ENCODE data around the gene KCNN4. TPM values are rescaled to one million over a fixed set of nuclear protein-coding genes. Genes with fewer than 3 reads are reported as not detected.

KCNN4 gene
- total and polyA plus RNA-seq, 2 experiments from 2014 or later, result 0.86 to 3.2 TPM

DNA sequence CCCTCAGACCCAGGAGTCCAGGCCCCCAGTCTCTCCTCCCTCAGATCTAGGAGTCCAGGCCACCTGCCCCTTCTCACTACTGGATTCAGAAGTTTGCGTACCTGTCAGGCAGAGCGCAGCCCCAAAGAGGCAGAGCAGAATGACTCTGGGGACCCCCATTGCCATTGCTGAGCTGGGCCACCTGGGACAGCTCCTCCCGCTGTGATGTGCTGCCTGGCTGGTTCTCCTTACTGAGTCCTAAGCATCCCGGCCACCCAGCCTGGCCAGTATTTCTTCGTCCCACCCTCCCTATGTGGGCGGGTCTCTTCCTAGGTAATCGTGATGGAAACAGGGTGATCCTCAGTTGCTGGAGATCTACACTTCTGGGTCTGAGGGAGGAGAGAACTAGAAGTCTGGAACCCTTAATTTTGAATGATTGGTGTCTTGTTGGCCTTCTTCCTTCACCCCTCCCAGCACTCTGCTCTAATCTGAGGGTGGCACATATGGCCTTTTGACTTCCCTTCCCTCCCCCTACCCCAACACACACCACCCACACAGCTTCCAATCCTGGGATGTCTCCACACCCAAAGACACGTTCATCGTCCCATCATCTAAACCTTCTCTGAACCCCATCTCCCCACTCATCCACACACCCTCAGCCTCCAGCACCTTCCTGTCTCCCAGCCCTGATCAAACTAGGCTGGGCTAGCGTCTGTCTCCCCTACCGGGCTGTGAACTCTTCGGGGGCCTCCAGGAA lies 21.6 kb upstream of the KCNN4 start, which contains the start of gene LYPD5:
Gene LYPD5, minus strand, starts transcription at position 232 of the 736 bp plus-strand sequence. Its CDS starts 67 bp downstream, at position 165.
- H3K27me3 Mint-ChIP-seq (ENCODE audit: insufficient read depth, low read depth, poor library complexity), result peaks cover 35% of the 10 kb centered on the region
- no peaks in the 10 kb centered on the region for H3K9me3 Mint-ChIP-seq
- DNase-seq (ENCODE audit: low spot score) (no peak), ATAC-seq (no peak)
- Histone ChIP-seq H2AFZ (no peak within 1 kb of the TSS), H3K4me3 (no peak within 1 kb of the TSS), H3K36me3 (ENCODE audit: insufficient read depth) (no peaks in the 10 kb centered on the region), H3K27ac (ENCODE audit: low read depth) (no peak within 1 kb of the TSS), H3K9me2 (ENCODE audit: insufficient read depth) (0 out of 2 replicates have a peak, but pooled peaks cover 4% of the 10 kb centered on the region), H3K4me2 (no peak within 1 kb of the TSS), H4K20me1 (replicated peaks; ENCODE audit: insufficient read depth) (no peaks in the 10 kb centered on the region), H3K79me2 (replicated peaks; ENCODE audit: insufficient read depth) (no peaks in the 10 kb centered on the region), H3F3A (replicated peaks; ENCODE audit: low read depth) (no peaks in the 10 kb centered on the region), H3K27me3 (ENCODE audit: insufficient read depth) (peaks cover 28% of the 10 kb centered on the region), H3K4me1 (ENCODE audit: insufficient read depth) (no peaks in the 10 kb centered on the region)
- no peaks in the 10 kb centered on the region; the same call in 1 of the 3 replicates for H3K4me1 Mint-ChIP-seq
- no peak within 1 kb of the TSS for H3K27ac Mint-ChIP-seq
- no peaks in the 10 kb centered on the region for H3K36me3 Mint-ChIP-seq (ENCODE audit: low read depth)
- H3K4me3 Mint-ChIP-seq, result no peak within 1 kb of the TSS
- TF ChIP-seq EZH2phosphoT487 (IDR thresholded peaks at IDR 0.05; ENCODE audit: unreplicated experiment), result no peak
- TF ChIP-seq, protein P1, sequence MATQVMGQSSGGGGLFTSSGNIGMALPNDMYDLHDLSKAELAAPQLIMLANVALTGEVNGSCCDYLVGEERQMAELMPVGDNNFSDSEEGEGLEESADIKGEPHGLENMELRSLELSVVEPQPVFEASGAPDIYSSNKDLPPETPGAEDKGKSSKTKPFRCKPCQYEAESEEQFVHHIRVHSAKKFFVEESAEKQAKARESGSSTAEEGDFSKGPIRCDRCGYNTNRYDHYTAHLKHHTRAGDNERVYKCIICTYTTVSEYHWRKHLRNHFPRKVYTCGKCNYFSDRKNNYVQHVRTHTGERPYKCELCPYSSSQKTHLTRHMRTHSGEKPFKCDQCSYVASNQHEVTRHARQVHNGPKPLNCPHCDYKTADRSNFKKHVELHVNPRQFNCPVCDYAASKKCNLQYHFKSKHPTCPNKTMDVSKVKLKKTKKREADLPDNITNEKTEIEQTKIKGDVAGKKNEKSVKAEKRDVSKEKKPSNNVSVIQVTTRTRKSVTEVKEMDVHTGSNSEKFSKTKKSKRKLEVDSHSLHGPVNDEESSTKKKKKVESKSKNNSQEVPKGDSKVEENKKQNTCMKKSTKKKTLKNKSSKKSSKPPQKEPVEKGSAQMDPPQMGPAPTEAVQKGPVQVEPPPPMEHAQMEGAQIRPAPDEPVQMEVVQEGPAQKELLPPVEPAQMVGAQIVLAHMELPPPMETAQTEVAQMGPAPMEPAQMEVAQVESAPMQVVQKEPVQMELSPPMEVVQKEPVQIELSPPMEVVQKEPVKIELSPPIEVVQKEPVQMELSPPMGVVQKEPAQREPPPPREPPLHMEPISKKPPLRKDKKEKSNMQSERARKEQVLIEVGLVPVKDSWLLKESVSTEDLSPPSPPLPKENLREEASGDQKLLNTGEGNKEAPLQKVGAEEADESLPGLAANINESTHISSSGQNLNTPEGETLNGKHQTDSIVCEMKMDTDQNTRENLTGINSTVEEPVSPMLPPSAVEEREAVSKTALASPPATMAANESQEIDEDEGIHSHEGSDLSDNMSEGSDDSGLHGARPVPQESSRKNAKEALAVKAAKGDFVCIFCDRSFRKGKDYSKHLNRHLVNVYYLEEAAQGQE (IDR thresholded peaks at IDR 0.05; ENCODE audit: unreplicated experiment), result peak; percentile 51

DNA sequence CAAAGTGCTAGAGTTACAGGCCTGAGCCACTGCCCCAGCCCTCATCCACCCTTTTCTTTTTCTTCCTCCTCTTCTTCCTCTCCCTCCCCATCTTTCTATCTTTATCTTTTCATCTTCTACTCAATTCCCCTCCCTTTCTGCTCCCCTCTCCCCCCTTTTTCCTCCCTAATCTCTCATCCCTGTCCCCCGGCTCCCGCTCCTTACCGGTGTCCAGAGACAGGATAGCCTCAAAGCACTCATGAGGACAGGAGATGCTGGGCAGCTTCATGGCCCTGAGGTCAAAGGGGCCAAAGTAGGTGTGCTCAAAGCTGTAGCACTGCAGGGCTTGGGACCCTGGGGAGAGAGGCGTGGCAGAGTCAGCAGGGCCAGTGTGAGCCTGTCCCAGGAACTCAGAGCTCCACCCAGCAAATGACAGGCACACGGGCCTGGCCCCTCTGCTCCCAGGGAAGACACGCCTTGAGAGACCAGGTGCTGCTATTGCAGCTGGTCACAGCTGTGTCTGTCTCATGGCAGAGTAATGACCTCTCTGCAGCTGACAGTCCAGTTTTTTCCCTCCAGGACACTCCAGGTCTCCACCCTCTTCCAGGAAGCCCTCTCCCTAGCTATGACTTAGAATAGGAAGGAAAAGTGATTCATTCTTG lies 18.8 kb upstream of the KCNN4 start:
- H2AFZ ChIP-seq, result peak overlapping the region; percentile 99
- H3K27me3 Mint-ChIP-seq (ENCODE audit: insufficient read depth, low read depth, poor library complexity), result peaks cover 36% of the 10 kb centered on the region

More for the DNA sequence above, 18.8 kb upstream of the KCNN4 start:
- no peaks in the 10 kb centered on the region for H4K20me1 ChIP-seq (replicated peaks; ENCODE audit: insufficient read depth)
- no peak overlapping the region for H3K27ac ChIP-seq (ENCODE audit: low read depth)
- H3K4me1 ChIP-seq (ENCODE audit: insufficient read depth), result no peaks in the 10 kb centered on the region
- H3F3A ChIP-seq (replicated peaks; ENCODE audit: low read depth), result no peaks in the 10 kb centered on the region
- ATAC-seq (peak; percentile 62), DNase-seq (ENCODE audit: low spot score) (peak; percentile 41)
- H3K36me3 Mint-ChIP-seq (ENCODE audit: low read depth), result no peaks in the 10 kb centered on the region
- peak overlapping the region; percentile 78 for H3K4me3 Mint-ChIP-seq
- no peak for TF ChIP-seq STAT1 (IDR thresholded peaks at IDR 0.05; ENCODE audit: unreplicated experiment)
- no peaks in the 10 kb centered on the region for H3K9me2 ChIP-seq (ENCODE audit: insufficient read depth)
- H3K27ac Mint-ChIP-seq, result no peak overlapping the region
- peak overlapping the region; percentile 88 for H3K4me2 ChIP-seq
- H3K36me3 ChIP-seq (ENCODE audit: insufficient read depth), result no peaks in the 10 kb centered on the region
- H3K4me3 ChIP-seq, result peak overlapping the region; percentile 76
- H3K27me3 ChIP-seq (ENCODE audit: insufficient read depth), result peaks cover 48% of the 10 kb centered on the region
- no peaks in the 10 kb centered on the region for H3K79me2 ChIP-seq (replicated peaks; ENCODE audit: insufficient read depth)
- H3K4me1 Mint-ChIP-seq, result no peaks in the 10 kb centered on the region; the same call in 1 of the 3 replicates
- no peaks in the 10 kb centered on the region; the same call in 2 of the 3 replicates for H3K9me3 Mint-ChIP-seq
